H9 (cell line): Measurements from ENCODE around the gene RCAN2. TPM values are rescaled to one million over a fixed set of nuclear protein-coding genes. Genes with fewer than 3 reads are reported as not detected.

Experiments
- DNase-seq: peaks from one replicate; pipeline ENCODE4 v3.0.0-alpha.2; 2017
- H2AFZ ChIP-seq: one replicate; pipeline ENCODE4 v1.6.1; 2013; ENCODE audit warnings: mild to moderate bottlenecking, low read length, control low read depth, moderate library complexity
- H2AK5ac ChIP-seq: 2 replicates; pipeline ENCODE4 v1.6.1; 2013; ENCODE audit warnings: low read length, control low read depth, mixed read lengths; ENCODE audit not compliant: insufficient read length
- H2BK120ac ChIP-seq: one replicate; pipeline ENCODE4 v1.6.1; 2013; ENCODE audit warnings: low read depth, mild to moderate bottlenecking, low read length, control low read depth, inconsistent platforms; ENCODE audit not compliant: poor library complexity, severe bottlenecking
- H2BK12ac ChIP-seq: 2 replicates; pipeline ENCODE4 v1.6.1; 2013; ENCODE audit warnings: low read length, control low read depth, mixed read lengths, low read depth; ENCODE audit not compliant: insufficient read length
- H2BK15ac ChIP-seq: 2 replicates; pipeline ENCODE4 v1.6.1; 2013; ENCODE audit warnings: low read depth, low read length, control low read depth
- H2BK20ac ChIP-seq: one replicate; pipeline ENCODE4 v1.6.1; 2013; ENCODE audit warnings: low read depth, mild to moderate bottlenecking, low read length, control low read depth, inconsistent platforms; ENCODE audit not compliant: poor library complexity, severe bottlenecking
- H2BK5ac ChIP-seq: 2 replicates; pipeline ENCODE4 v1.6.1; 2013; ENCODE audit warnings: low read length, control low read depth, mixed read lengths; ENCODE audit not compliant: insufficient read length
- H3K14ac ChIP-seq: 2 replicates; pipeline ENCODE4 v1.6.1; 2013; ENCODE audit warnings: low read length, control low read depth; ENCODE audit not compliant: insufficient read depth
- H3K18ac ChIP-seq: 2 replicates; pipeline ENCODE4 v1.6.1; 2013; ENCODE audit warnings: low read depth, mild to moderate bottlenecking, mixed read lengths, low read length, control low read depth; ENCODE audit not compliant: insufficient read length
- H3K23ac ChIP-seq: 2 replicates; pipeline ENCODE4 v1.6.1; 2013; ENCODE audit warnings: low read length, control low read depth, mixed read lengths, low read depth; ENCODE audit not compliant: insufficient read length
- H3K23me2 ChIP-seq: 2 replicates; pipeline ENCODE4 v1.6.1; 2013; ENCODE audit warnings: low read depth, mild to moderate bottlenecking, mixed read lengths, low read length, control low read depth; ENCODE audit not compliant: insufficient read length, poor library complexity, severe bottlenecking
- H3K27ac ChIP-seq: 2 replicates; pipeline ENCODE4 v1.5.1; 2013; ENCODE audit warnings: low read length, control low read depth, mixed read lengths, low read depth; ENCODE audit not compliant: insufficient read length
- H3K27me3 ChIP-seq: 2 replicates; pipeline ENCODE4 v1.6.1; 2013; ENCODE audit warnings: low read length, control low read depth, inconsistent platforms; ENCODE audit not compliant: insufficient read depth
- H3K4ac ChIP-seq: 2 replicates; pipeline ENCODE4 v1.6.1; 2013; ENCODE audit warnings: low read depth, mild to moderate bottlenecking, control low read depth, inconsistent platforms, low read length, moderate library complexity
- H3K4me1 ChIP-seq: 2 replicates; pipeline ENCODE4 v1.6.1; 2013; ENCODE audit warnings: low read length, control low read depth, inconsistent platforms; ENCODE audit not compliant: insufficient read depth
- H3K4me2 ChIP-seq: 2 replicates; pipeline ENCODE4 v1.6.1; 2013; ENCODE audit warnings: low read length, control low read depth, mixed read lengths; ENCODE audit not compliant: insufficient read length, insufficient read depth
- H3K56ac ChIP-seq: 2 replicates; pipeline ENCODE4 v1.6.1; 2013; ENCODE audit warnings: low read depth, mild to moderate bottlenecking, mixed read lengths, low read length, control low read depth; ENCODE audit not compliant: insufficient read length
- H3K79me1 ChIP-seq: 2 replicates; pipeline ENCODE4 v1.6.1; 2013; ENCODE audit warnings: low read depth, mild to moderate bottlenecking, moderate library complexity, low read length, control low read depth, inconsistent platforms; ENCODE audit not compliant: insufficient read depth, poor library complexity, severe bottlenecking
- H3K79me2 ChIP-seq: 2 replicates; pipeline ENCODE4 v1.6.1; 2013; ENCODE audit warnings: low read length, control low read depth, inconsistent platforms; ENCODE audit not compliant: insufficient read depth
- H3K9ac ChIP-seq: 2 replicates; pipeline ENCODE4 v1.6.1; 2013; ENCODE audit warnings: low read length, control low read depth, mixed read lengths; ENCODE audit not compliant: insufficient read length; ENCODE audit errors: extremely low read depth
- H3K9me3 ChIP-seq: one replicate; pipeline ENCODE4 v1.6.1; 2013; ENCODE audit warnings: low read depth, low read length, inconsistent platforms; ENCODE audit not compliant: control insufficient read depth
- H3T11ph ChIP-seq: one replicate; pipeline ENCODE4 v1.6.1; 2013; ENCODE audit warnings: mild to moderate bottlenecking, low read length, control low read depth, inconsistent platforms
- H4K20me1 ChIP-seq: one replicate; pipeline ENCODE4 v1.6.1; 2013; ENCODE audit not compliant: control insufficient read depth, insufficient read length, insufficient read depth
- H4K5ac ChIP-seq: 2 replicates; pipeline ENCODE4 v1.6.1; 2013; ENCODE audit warnings: low read depth, mild to moderate bottlenecking, mixed read lengths, low read length, control low read depth; ENCODE audit not compliant: insufficient read length
- H4K8ac ChIP-seq: replicated peaks from 2 replicates; pipeline ENCODE4 v1.6.1; 2013; ENCODE audit warnings: low read length, control low read depth, mixed read lengths, low read depth; ENCODE audit not compliant: insufficient read length
- H4K91ac ChIP-seq: 2 replicates; pipeline ENCODE4 v1.6.1; 2013; ENCODE audit warnings: low read depth, mild to moderate bottlenecking, moderate library complexity, mixed read lengths, low read length, control low read depth; ENCODE audit not compliant: insufficient read length
- H3K27ac Mint-ChIP-seq, 3 experiments: 2 replicates in 2 of 3; 3 replicates in 1 of 3; pipeline ENCODE4 v1.8.0; 2020 to 2021; ENCODE audit warnings: mixed read lengths in 3 of 3, mild to moderate bottlenecking in 1 of 3, moderate library complexity in 1 of 3
- H3K27me3 Mint-ChIP-seq: 2 replicates; pipeline ENCODE4 v1.8.0; 2021; ENCODE audit warnings: low read depth, mild to moderate bottlenecking, moderate library complexity, mixed read lengths
- H3K36me3 Mint-ChIP-seq, 3 experiments: 2 replicates in 2 of 3; 3 replicates in 1 of 3; pipeline ENCODE4 v1.8.0; 2020 to 2021; ENCODE audit warnings: low read depth in 3 of 3, mixed read lengths in 3 of 3; ENCODE audit not compliant: insufficient read depth in 1 of 3
- H3K4me1 Mint-ChIP-seq, 2 experiments: 2 replicates each; pipeline ENCODE4 v1.8.0; 2020; ENCODE audit warnings: mixed read lengths in 2 of 2
- H3K4me3 Mint-ChIP-seq, 2 experiments: 2 replicates in 1 of 2; 3 replicates in 1 of 2; pipeline ENCODE4 v1.8.0; 2020 to 2021; ENCODE audit warnings: mild to moderate bottlenecking in 2 of 2, mixed read lengths in 2 of 2, moderate library complexity in 1 of 2
- H3K9me3 Mint-ChIP-seq, 2 experiments: 2 replicates in 1 of 2; 3 replicates in 1 of 2; pipeline ENCODE4 v1.8.0; 2020; ENCODE audit warnings: mild to moderate bottlenecking in 2 of 2, mixed read lengths in 2 of 2, moderate library complexity in 1 of 2
- CTCF ChIP-seq: fragments of 200-600 bp; sonication (generic); conservative IDR thresholded peaks from 3 replicates; pipeline ENCODE4 v1.8.0; 2021; ENCODE audit warnings: antibody characterized with exemption, mild to moderate bottlenecking
- WGBS: extraction: QIAGEN DNeasy Blood & Tissue Kit; methylation state at CpG from one replicate; pipeline ENCODE4 v1.1.7; 2013; ENCODE audit warnings: missing lambda C conversion rate, low lambda C conversion rate, mixed read lengths; ENCODE audit not compliant: insufficient read length; ENCODE audit errors: extremely low coverage; 5-methylcytosine and 5-hydroxymethylcytosine counted together
- total RNA-seq: library from RNA; stranded (reverse); gene quantifications from 2 replicates; pipeline ENCODE4 v1.2.1, GENCODE V29; 2021

The RCAN2 gene
- total RNA-seq, 1 experiment from 2014 or later = 3.0 TPM

GRCh38 chr6:46511320-46511719 is 20.1 kb upstream of the RCAN2 start:
- no peak overlapping the region for H3K18ac ChIP-seq

More at GRCh38 chr6:46511320-46511719, 20.1 kb upstream of the RCAN2 start:
- H4K91ac ChIP-seq = no peak overlapping the region
- no peak for TF ChIP-seq CTCF
- H3K79me2 ChIP-seq = no peaks in the 10 kb centered on the region
- H3K9ac ChIP-seq = no peak overlapping the region
- no peak overlapping the region for H2AFZ ChIP-seq
- H3K4me2 ChIP-seq = no peak overlapping the region
- H3K27ac Mint-ChIP-seq = no peak overlapping the region
- no peak overlapping the region for H2AK5ac ChIP-seq
- H3K79me1 ChIP-seq = no peaks in the 10 kb centered on the region
- no peak overlapping the region for H4K8ac ChIP-seq
- 0 out of 2 replicates have a peak, but pooled peaks cover 2% of the 10 kb centered on the region for H3K27me3 Mint-ChIP-seq
- no peak overlapping the region for H2BK20ac ChIP-seq
- DNase-seq = no peak
- H3K27me3 ChIP-seq = no peaks in the 10 kb centered on the region
- H3K4me1 ChIP-seq = no peaks in the 10 kb centered on the region
- no peaks in the 10 kb centered on the region for H3K36me3 Mint-ChIP-seq
- H2BK15ac ChIP-seq = no peak overlapping the region
- H4K5ac ChIP-seq = no peak overlapping the region
- H3K56ac ChIP-seq = no peak overlapping the region
- H2BK120ac ChIP-seq = no peak overlapping the region
- no peaks in the 10 kb centered on the region for H4K20me1 ChIP-seq
- no peaks in the 10 kb centered on the region for H3K9me3 Mint-ChIP-seq
- H3T11ph ChIP-seq = no peak overlapping the region
- H3K4me1 Mint-ChIP-seq = no peaks in the 10 kb centered on the region
- H2BK12ac ChIP-seq = no peak overlapping the region
- no peak overlapping the region for H2BK5ac ChIP-seq
- H3K4ac ChIP-seq = no peak overlapping the region
- no peak overlapping the region for H3K23ac ChIP-seq
- H3K14ac ChIP-seq = no peak overlapping the region
- no peak overlapping the region for H3K27ac ChIP-seq
- H3K9me3 ChIP-seq = no peaks in the 10 kb centered on the region
- H3K23me2 ChIP-seq = no peaks in the 10 kb centered on the region
- H3K4me3 Mint-ChIP-seq = no peak overlapping the region
- WGBS = no CpG with 5 or more reads among the region's 7 CpGs
